Subcutaneous abdominal adipose tissue (tissue), 5 donors: ENCODE results near the gene SETBP1.

Experiments used
- H3K27ac ChIP-seq: one replicate; pipeline ENCODE4 v1.7.0; 2013; ENCODE audit warnings: low read depth, mild to moderate bottlenecking, inconsistent platforms, low read length, moderate library complexity
- H3K27me3 ChIP-seq, 5 donors: one replicate each; pipeline ENCODE4 v1.7.0; 2013; ENCODE audit warnings: low read length in 5 of 5, inconsistent platforms in 1 of 5; ENCODE audit not compliant: control insufficient read depth in 5 of 5, insufficient read depth in 4 of 5
- H3K36me3 ChIP-seq, 5 donors: one replicate each; pipeline ENCODE4 v1.7.0; 2013; ENCODE audit warnings: low read length in 5 of 5; ENCODE audit not compliant: control insufficient read depth in 5 of 5, insufficient read depth in 5 of 5
- H3K4me1 ChIP-seq, 5 donors: one replicate each; pipeline ENCODE4 v1.7.0; 2013; ENCODE audit warnings: low read length in 5 of 5, mild to moderate bottlenecking in 3 of 5, moderate library complexity in 1 of 5; ENCODE audit not compliant: control insufficient read depth in 5 of 5, insufficient read depth in 5 of 5
- H3K4me3 ChIP-seq, 5 donors: one replicate each; pipeline ENCODE4 v1.7.0; 2013; ENCODE audit warnings: low read length in 5 of 5, low read depth in 1 of 5
- H3K9ac ChIP-seq, 5 donors: one replicate each; pipeline ENCODE4 v1.7.0; 2013; ENCODE audit warnings: low read length in 5 of 5, mild to moderate bottlenecking in 4 of 5, moderate library complexity in 3 of 5
- H3K9me3 ChIP-seq, 5 donors: one replicate each; pipeline ENCODE4 v1.7.0; 2013; ENCODE audit warnings: low read length in 5 of 5; ENCODE audit not compliant: control insufficient read depth in 5 of 5
- donor health status: healthy.
- donor health status: healthy.
- donor health status: healthy.
- donor health status: healthy.
- donor health status: healthy.

SETBP1 gene

GRCh38 chr18:44882163-44882868 is 201.6 kb downstream of the SETBP1 start:
- Histone ChIP-seq H3K27ac (no peak overlapping the region), H3K9ac (no peak overlapping the region), H3K27me3 (no peaks in the 10 kb centered on the region), H3K4me1 (peaks cover 0 to 4% (median 0%) of the 10 kb centered on the region in 5 donors), H3K9me3 (no peaks in the 10 kb centered on the region), H3K36me3 (no peaks in the 10 kb centered on the region), H3K4me3 (no peak overlapping the region)

GRCh38 chr18:44883671-44884070 is 203.0 kb downstream of the SETBP1 start:
- H3K9me3 ChIP-seq: no peaks in the 10 kb centered on the region
- no peak overlapping the region for H3K27ac ChIP-seq
- H3K4me3 ChIP-seq: no peak overlapping the region
- H3K27me3 ChIP-seq: no peaks in the 10 kb centered on the region
- H3K4me1 ChIP-seq: peaks cover 0 to 4% (median 0%) of the 10 kb centered on the region in 5 donors
- H3K36me3 ChIP-seq: no peaks in the 10 kb centered on the region
- no peak overlapping the region for H3K9ac ChIP-seq

- no peak overlapping the region for H3K27ac ChIP-seq
- H3K4me1 ChIP-seq: peaks cover 0 to 4% (median 0%) of the 10 kb centered on the region in 5 donors
- no peak overlapping the region for H3K4me3 ChIP-seq
- H3K36me3 ChIP-seq: no peaks in the 10 kb centered on the region
- H3K9ac ChIP-seq: no peak overlapping the region
- H3K27me3 ChIP-seq: no peaks in the 10 kb centered on the region
- H3K9me3 ChIP-seq: no peaks in the 10 kb centered on the region
These were observed 203.7 kb downstream of the SETBP1 start for GRCh38 chr18:44884431-44884830.

GRCh38 chr18:44885507-44885906 is 204.8 kb downstream of the SETBP1 start:
- no peaks in the 10 kb centered on the region for H3K27me3 ChIP-seq
- no peaks in the 10 kb centered on the region for H3K9me3 ChIP-seq
- H3K36me3 ChIP-seq: no peaks in the 10 kb centered on the region
- H3K9ac ChIP-seq: no peak overlapping the region
- H3K27ac ChIP-seq: no peak overlapping the region
- no peak overlapping the region for H3K4me3 ChIP-seq
- H3K4me1 ChIP-seq: peaks cover 0 to 4% (median 0%) of the 10 kb centered on the region in 5 donors

- Histone ChIP-seq H3K4me1 (peaks cover 0 to 4% (median 0%) of the 10 kb centered on the region in 5 donors), H3K9ac (no peak overlapping the region), H3K9me3 (peaks cover 0 to 9% (median 0%) of the 10 kb centered on the region in 5 donors), H3K27ac (no peak overlapping the region), H3K27me3 (no peaks in the 10 kb centered on the region), H3K36me3 (no peaks in the 10 kb centered on the region), H3K4me3 (no peak overlapping the region)
These were observed 206.5 kb downstream of the SETBP1 start for GRCh38 chr18:44887227-44887631.

GRCh38 chr18:44889111-44889510 is 208.4 kb downstream of the SETBP1 start:
- no peak overlapping the region for H3K9ac ChIP-seq
- H3K4me3 ChIP-seq: no peak overlapping the region
- H3K27me3 ChIP-seq: no peaks in the 10 kb centered on the region
- H3K27ac ChIP-seq: no peak overlapping the region
- H3K4me1 ChIP-seq: no peaks in the 10 kb centered on the region
- peaks cover 0 to 9% (median 0%) of the 10 kb centered on the region in 5 donors for H3K9me3 ChIP-seq
- H3K36me3 ChIP-seq: no peaks in the 10 kb centered on the region

GRCh38 chr18:44893045-44893706 is 212.5 kb downstream of the SETBP1 start:
- Histone ChIP-seq H3K27ac (no peak overlapping the region), H3K9ac (no peak overlapping the region), H3K4me3 (no peak overlapping the region)

GRCh38 chr18:44893966-44894365 is 213.3 kb downstream of the SETBP1 start:
- Histone ChIP-seq H3K9ac (no peak overlapping the region), H3K36me3 (no peaks in the 10 kb centered on the region), H3K4me1 (peaks cover 0 to 3% (median 0%) of the 10 kb centered on the region in 5 donors), H3K9me3 (peaks cover 0 to 9% (median 0%) of the 10 kb centered on the region in 5 donors), H3K27me3 (no peaks in the 10 kb centered on the region), H3K27ac (no peak overlapping the region), H3K4me3 (no peak overlapping the region)

More at GRCh38 chr18:44893045-44893706, 212.5 kb downstream of the SETBP1 start:
- peaks cover 0 to 9% (median 0%) of the 10 kb centered on the region in 5 donors for H3K9me3 ChIP-seq
- H3K36me3 ChIP-seq: no peaks in the 10 kb centered on the region
- no peaks in the 10 kb centered on the region for H3K4me1 ChIP-seq
- H3K27me3 ChIP-seq: no peaks in the 10 kb centered on the region

GRCh38 chr18:44895176-44895798 is 214.6 kb downstream of the SETBP1 start:
- no peaks in the 10 kb centered on the region for H3K27me3 ChIP-seq

GRCh38 chr18:44896846-44897245 is 216.2 kb downstream of the SETBP1 start:
- Histone ChIP-seq H3K9me3 (no peaks in the 10 kb centered on the region), H3K9ac (no peak overlapping the region), H3K36me3 (no peaks in the 10 kb centered on the region), H3K4me3 (no peak overlapping the region), H3K27ac (no peak overlapping the region), H3K4me1 (peaks cover 0 to 3% (median 0%) of the 10 kb centered on the region in 5 donors), H3K27me3 (no peaks in the 10 kb centered on the region)

More at GRCh38 chr18:44895176-44895798, 214.6 kb downstream of the SETBP1 start:
- Histone ChIP-seq H3K9me3 (peaks cover 0 to 9% (median 0%) of the 10 kb centered on the region in 5 donors), H3K4me3 (no peak overlapping the region), H3K27ac (no peak overlapping the region), H3K36me3 (no peaks in the 10 kb centered on the region), H3K4me1 (peaks cover 0 to 3% (median 0%) of the 10 kb centered on the region in 5 donors), H3K9ac (no peak overlapping the region)
